Mesenchymal stem cell (in vitro differentiated cells and primary cell): ENCODE results near the gene MC1R.
"Not testable (repeated sequence)": the region's sequence is repeated elsewhere in the genome, so short reads cannot be mapped to it uniquely, and the experiment has no call there.

Experiments
- DNase-seq: peaks from one replicate; pipeline ENCODE4 v3.0.0-alpha.2; 2013
- H2AFZ ChIP-seq: one replicate; pipeline ENCODE4 v1.6.1; 2013; ENCODE audit warnings: low read depth, mild to moderate bottlenecking, control low read depth, inconsistent platforms, low read length, moderate library complexity
- H2AK5ac ChIP-seq: 2 replicates; pipeline ENCODE4 v1.6.1; 2013; ENCODE audit warnings: low read length, moderate library complexity, mild to moderate bottlenecking, inconsistent platforms; ENCODE audit not compliant: severe bottlenecking
- H2BK120ac ChIP-seq: one replicate; pipeline ENCODE4 v1.6.1; 2013; ENCODE audit warnings: low read depth, mild to moderate bottlenecking, inconsistent platforms, low read length, moderate library complexity
- H2BK12ac ChIP-seq, 2 experiments: one replicate each; pipeline ENCODE4 v1.6.1; 2013; ENCODE audit warnings: inconsistent platforms in 2 of 2, low read length in 2 of 2, mild to moderate bottlenecking in 2 of 2, moderate library complexity in 2 of 2, control low read depth in 1 of 2
- H2BK15ac ChIP-seq: one replicate; pipeline ENCODE4 v1.6.1; 2013; ENCODE audit warnings: mild to moderate bottlenecking, low read depth, inconsistent platforms; ENCODE audit not compliant: poor library complexity, severe bottlenecking
- H2BK5ac ChIP-seq: 2 replicates; pipeline ENCODE4 v1.6.1; 2013; ENCODE audit warnings: low read depth, mild to moderate bottlenecking, low read length, control low read depth, inconsistent platforms; ENCODE audit not compliant: poor library complexity, severe bottlenecking
- H3K14ac ChIP-seq, 2 experiments: one replicate each; pipeline ENCODE4 v1.6.1; 2013; ENCODE audit warnings: inconsistent platforms in 2 of 2, low read length in 2 of 2, control low read depth in 1 of 2, mild to moderate bottlenecking in 1 of 2, moderate library complexity in 1 of 2
- H3K18ac ChIP-seq, 2 experiments: one replicate each; pipeline ENCODE4 v1.6.1; 2013; ENCODE audit warnings: inconsistent platforms in 2 of 2, low read length in 2 of 2, control low read depth in 1 of 2, low read depth in 1 of 2, mild to moderate bottlenecking in 1 of 2
- H3K23ac ChIP-seq, 2 experiments: one replicate each; pipeline ENCODE4 v1.6.1; 2013; ENCODE audit warnings: inconsistent platforms in 2 of 2, low read length in 2 of 2, mild to moderate bottlenecking in 2 of 2, moderate library complexity in 2 of 2, control low read depth in 1 of 2
- H3K27ac ChIP-seq: 2 replicates; pipeline ENCODE4 v1.5.1; 2013; ENCODE audit warnings: mild to moderate bottlenecking, moderate library complexity, low read length, control low read depth, inconsistent platforms; ENCODE audit not compliant: poor library complexity, severe bottlenecking
- H3K27me3 ChIP-seq, 2 experiments: 2 replicates each; pipeline versions ENCODE4 v1.6.1 to v1.7.0; 2013; ENCODE audit warnings: low read length in 2 of 2, mild to moderate bottlenecking in 2 of 2, moderate library complexity in 2 of 2, control low read depth in 1 of 2, inconsistent platforms in 1 of 2; ENCODE audit not compliant: control insufficient read depth in 1 of 2, insufficient read depth in 1 of 2
- H3K36me3 ChIP-seq, 2 experiments: 2 replicates each; pipeline versions ENCODE4 v1.6.1 to v1.7.0; 2013; ENCODE audit warnings: low read length in 2 of 2, control low read depth in 1 of 2, inconsistent platforms in 1 of 2, low read depth in 1 of 2, mild to moderate bottlenecking in 1 of 2; ENCODE audit not compliant: insufficient read depth in 2 of 2, control insufficient read depth in 1 of 2
- H3K4ac ChIP-seq, 2 experiments: one replicate each; pipeline ENCODE4 v1.6.1; 2013; ENCODE audit warnings: inconsistent platforms in 2 of 2, low read length in 2 of 2, mild to moderate bottlenecking in 2 of 2, moderate library complexity in 2 of 2, control low read depth in 1 of 2, low read depth in 1 of 2
- H3K4me1 ChIP-seq: 2 replicates; pipeline ENCODE4 v1.6.1; 2013; ENCODE audit warnings: low read depth, low read length, control low read depth; ENCODE audit not compliant: control insufficient read depth, insufficient read depth
- H3K4me2 ChIP-seq: 2 replicates; pipeline ENCODE4 v1.6.1; 2013; ENCODE audit warnings: low read length, mild to moderate bottlenecking, inconsistent platforms; ENCODE audit not compliant: poor library complexity, severe bottlenecking
- H3K4me3 ChIP-seq, 2 experiments: 2 replicates each; pipeline versions ENCODE4 v1.5.1 to v1.7.0; 2013; ENCODE audit warnings: low read length in 2 of 2, mild to moderate bottlenecking in 2 of 2, control low read depth in 1 of 2, low read depth in 1 of 2; ENCODE audit not compliant: insufficient read depth in 1 of 2
- H3K79me1 ChIP-seq: replicated peaks from 2 replicates; pipeline ENCODE4 v1.6.1; 2013; ENCODE audit warnings: mild to moderate bottlenecking, control low read depth, low read length, inconsistent platforms; ENCODE audit not compliant: poor library complexity, severe bottlenecking
- H3K9ac ChIP-seq: 2 replicates; pipeline ENCODE4 v1.7.0; 2013; ENCODE audit warnings: mild to moderate bottlenecking, low read length, moderate library complexity
- H3K9me3 ChIP-seq: 2 replicates; pipeline ENCODE4 v1.7.0; 2013; ENCODE audit warnings: mild to moderate bottlenecking, low read length; ENCODE audit not compliant: control insufficient read depth
- H4K8ac ChIP-seq: one replicate; pipeline ENCODE4 v1.6.1; 2013; ENCODE audit warnings: inconsistent platforms, mild to moderate bottlenecking, low read length, moderate library complexity
- H4K91ac ChIP-seq: one replicate; pipeline ENCODE4 v1.6.1; 2013; ENCODE audit warnings: mild to moderate bottlenecking, low read length, inconsistent platforms
- WGBS: methylation state at CpG from one replicate; pipeline ENCODE4 v1.1.7; 2013; ENCODE audit warnings: mixed read lengths; 5-methylcytosine and 5-hydroxymethylcytosine counted together

The MC1R gene

DNA sequence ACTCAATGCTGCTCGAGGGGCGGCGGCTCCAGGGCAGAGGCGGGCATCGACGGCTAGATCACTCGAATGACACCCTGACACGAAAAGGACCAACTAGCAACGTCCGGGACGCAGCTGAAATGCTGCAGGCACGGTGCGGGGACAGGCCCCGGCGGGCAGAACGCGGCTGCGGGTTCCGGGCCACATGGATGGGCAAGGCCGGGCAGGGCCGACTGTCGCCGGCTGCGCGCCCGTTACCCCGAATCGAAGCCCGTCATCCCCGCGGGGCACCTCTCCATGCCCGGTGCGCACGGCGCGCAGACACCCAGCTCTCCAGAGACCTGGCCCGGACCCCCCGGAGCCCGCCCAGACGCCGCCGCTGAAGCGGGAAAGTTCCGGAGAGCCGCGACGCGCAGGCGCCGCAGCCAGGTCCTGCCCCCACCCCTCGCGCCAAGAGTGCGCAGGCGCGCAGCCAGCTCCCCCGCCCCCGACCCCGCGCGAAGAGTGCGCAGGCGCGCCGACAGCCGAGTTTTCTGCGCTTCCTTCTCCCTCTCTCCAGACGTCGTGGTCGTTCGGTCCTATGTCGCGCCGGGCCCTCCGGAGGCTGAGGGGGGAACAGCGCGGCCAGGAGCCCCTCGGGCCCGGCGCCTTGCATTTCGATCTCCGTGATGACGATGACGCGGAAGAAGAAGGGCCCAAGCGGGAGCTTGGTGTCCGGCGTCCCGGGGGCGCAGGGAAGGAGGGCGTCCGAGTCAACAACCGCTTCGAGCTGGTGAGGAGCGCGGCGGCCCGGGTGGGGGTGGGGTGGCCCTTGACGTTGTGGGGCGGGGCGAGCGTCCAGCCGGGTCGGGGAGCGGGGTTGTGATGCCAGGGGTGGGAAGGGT is 45.3 kb upstream of the MC1R start, which contains the start of gene TCF25:
TSS of gene TCF25 (plus strand) at position 484 of the 863 bp plus-strand sequence. CDS start at position 560, 76 bp downstream.
- peak within 1 kb of the TSS; percentile 99 for H4K91ac ChIP-seq
- H2AFZ ChIP-seq = peak within 1 kb of the TSS; percentile 80
- H3K4me1 ChIP-seq = peaks cover 18% of the 10 kb centered on the region
- peak within 1 kb of the TSS; percentile 95 for H3K4me2 ChIP-seq
- H4K8ac ChIP-seq = peak within 1 kb of the TSS; percentile 99
- H3K4me3 ChIP-seq = peak within 1 kb of the TSS; percentile 81 to 90
- H3K23ac ChIP-seq = peak within 1 kb of the TSS; percentile 21 to 95
- peak within 1 kb of the TSS; percentile 92 for H2AK5ac ChIP-seq
- H3K14ac ChIP-seq = peak within 1 kb of the TSS in 1 of 2 experiments; percentile 99
- peak within 1 kb of the TSS; percentile 98 to 100 for H3K18ac ChIP-seq
- peak within 1 kb of the TSS; percentile 99 for H3K27ac ChIP-seq
- H2BK5ac ChIP-seq = peak within 1 kb of the TSS; percentile 98
- peaks cover 7% of the 10 kb centered on the region for H3K79me1 ChIP-seq
- peaks cover 37 to 42% of the 10 kb centered on the region in 2 experiments for H3K36me3 ChIP-seq
- H3K4ac ChIP-seq = peak within 1 kb of the TSS; percentile 93 to 99
- 1% methylated on average over 102 of the region's 104 CpGs for WGBS
- peak within 1 kb of the TSS; percentile 91 for H2BK15ac ChIP-seq
- peaks cover under 1% of the 10 kb centered on the region for H3K9me3 ChIP-seq
- peak within 1 kb of the TSS; percentile 100 for H3K9ac ChIP-seq
- peak within 1 kb of the TSS; percentile 56 to 90 for H2BK12ac ChIP-seq
- peak; percentile 90 for DNase-seq
- peak within 1 kb of the TSS; percentile 96 for H2BK120ac ChIP-seq
- H3K27me3 ChIP-seq = no peaks in the 10 kb centered on the region

DNA sequence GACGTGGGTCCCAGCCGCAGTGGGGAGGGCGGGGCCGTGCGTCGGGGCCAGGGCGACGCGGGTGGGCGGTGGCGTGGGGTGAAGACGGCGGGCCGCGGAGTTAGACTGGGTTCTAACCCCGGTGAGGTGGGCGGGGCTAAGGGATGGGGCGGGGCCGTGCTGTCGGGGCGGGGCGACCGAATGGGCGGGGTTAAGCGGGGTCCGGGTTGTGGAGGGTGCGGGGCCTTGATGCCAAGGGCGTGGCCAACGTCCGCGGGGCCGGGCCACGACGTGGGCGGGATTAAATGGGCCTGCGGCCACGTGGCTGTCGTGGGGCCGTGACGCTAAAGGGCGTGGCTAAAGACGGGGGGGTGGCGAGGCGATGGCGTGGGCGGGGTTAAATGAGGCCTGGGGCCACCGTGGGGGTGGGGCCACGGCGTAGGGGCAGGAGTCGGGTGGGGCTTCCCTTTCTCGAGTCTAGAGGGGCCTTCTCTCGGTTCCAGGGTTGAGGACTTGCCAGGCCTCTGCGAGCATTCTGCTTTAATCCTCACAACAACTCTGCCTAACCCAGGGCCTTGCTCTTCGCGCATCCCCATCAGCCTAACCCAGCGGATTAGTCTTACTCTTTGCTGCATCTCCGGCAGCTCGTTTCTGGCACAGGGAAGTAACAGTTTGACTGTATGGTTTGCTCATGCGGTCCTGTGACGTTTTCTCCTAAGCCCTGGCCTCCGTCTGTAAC is 44.5 kb upstream of the MC1R start:
- Histone ChIP-seq H3K4ac (no peak overlapping the region), H3K36me3 (peaks cover 43 to 48% of the 10 kb centered on the region in 2 experiments), H3K79me1 (peaks cover 7% of the 10 kb centered on the region), H2BK15ac (no peak overlapping the region), H3K4me1 (peaks cover 18% of the 10 kb centered on the region), H2AK5ac (no peak overlapping the region), H2AFZ (no peak overlapping the region), H3K18ac (peak overlapping the region in 1 of 2 experiments; percentile 100), H3K23ac (no peak overlapping the region), H2BK5ac (no peak overlapping the region), H2BK120ac (peak overlapping the region; percentile 96), H3K9ac (peak overlapping the region; percentile 100), H3K9me3 (no peaks in the 10 kb centered on the region), H2BK12ac (peak overlapping the region in 1 of 2 experiments; percentile 4), H3K14ac (no peak overlapping the region), H3K4me2 (peak overlapping the region; percentile 49), H4K8ac (no peak overlapping the region), H3K4me3 (peak overlapping the region; percentile 81 to 90), H4K91ac (peak overlapping the region; percentile 94), H3K27me3 (no peaks in the 10 kb centered on the region), H3K27ac (peak overlapping the region; percentile 46)
- 7% methylated on average over 49 of the region's 61 CpGs for WGBS
- DNase-seq = peak; percentile 94

DNA sequence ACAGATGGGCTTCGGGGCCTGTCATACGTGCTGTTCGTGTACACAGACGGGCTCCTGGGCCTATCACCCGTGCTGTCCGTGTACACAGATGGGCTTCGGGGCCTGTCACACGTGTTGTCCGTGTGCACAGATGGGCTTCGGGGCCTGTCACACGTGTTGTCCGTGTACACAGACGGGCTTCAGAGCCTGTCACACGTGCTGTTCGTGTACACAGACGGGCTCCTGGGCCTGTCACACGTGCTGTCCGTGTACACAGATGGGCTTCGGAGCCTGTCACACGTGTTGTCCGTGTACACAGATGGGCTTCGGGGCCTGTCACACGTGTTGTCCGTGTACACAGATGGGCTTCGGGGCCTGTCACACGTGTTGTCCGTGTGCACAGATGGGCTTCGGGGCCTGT is 39.5 kb upstream of the MC1R start:
- not testable (repeated sequence) for H3K4me3 ChIP-seq, DNase-seq, H3K18ac ChIP-seq, H2AFZ ChIP-seq, H3K23ac ChIP-seq, H3K4ac ChIP-seq, H3K4me2 ChIP-seq, H2BK5ac ChIP-seq, H3K14ac ChIP-seq, H3K9ac ChIP-seq, H2BK12ac ChIP-seq, H2BK15ac ChIP-seq, H3K27me3 ChIP-seq, H3K9me3 ChIP-seq, H2BK120ac ChIP-seq, H4K91ac ChIP-seq, H3K27ac ChIP-seq, H4K8ac ChIP-seq, H2AK5ac ChIP-seq
- peaks cover 10% of the 10 kb centered on the region for H3K4me1 ChIP-seq
- peaks cover 11% of the 10 kb centered on the region for H3K79me1 ChIP-seq
- WGBS = 97% methylated on average over 21 of the region's 28 CpGs
- H3K36me3 ChIP-seq = peaks cover 65 to 77% of the 10 kb centered on the region in 2 experiments
